ENCODE results near the gene DBX1. TPM values are rescaled to one million over a fixed set of nuclear protein-coding genes. Genes with fewer than 3 reads are reported as not detected.

DBX1 gene
- total and polyA plus RNA-seq, 9 donors = 1.3 to 13.4 (median 8.8) TPM

GRCh38 chr11:20125927-20126326 lies 34.3 kb downstream of the DBX1 start:
- H3K4me3 ChIP-seq (ENCODE audit: low read length) = no peak overlapping the region
- H3K4me1 ChIP-seq (ENCODE audit: control insufficient read depth, insufficient read depth, low read length) = no peaks in the 10 kb centered on the region
- peaks cover 2% of the 10 kb centered on the region for H3K27me3 ChIP-seq (ENCODE audit: control insufficient read depth, insufficient read depth, low read length)
- H3K36me3 ChIP-seq (ENCODE audit: control insufficient read depth, insufficient read depth, low read length) = no peaks in the 10 kb centered on the region
- H3K27ac ChIP-seq (ENCODE audit: low read length) = no peak overlapping the region
- no peaks in the 10 kb centered on the region for H3K9me3 ChIP-seq (replicated peaks; ENCODE audit: control insufficient read depth, low read depth, low read length)
- WGBS (ENCODE audit: insufficient coverage) = 69% methylated on average over 6 of the region's 6 CpGs
- DNase-seq = no peak

- no peak overlapping the region for H3K27ac ChIP-seq (ENCODE audit: low read length)
- H3K36me3 ChIP-seq (ENCODE audit: control insufficient read depth, insufficient read depth, low read length) = peaks cover 14% of the 10 kb centered on the region
- no peak overlapping the region for H3K4me3 ChIP-seq (ENCODE audit: low read length)
- no peak for DNase-seq
- H3K9me3 ChIP-seq (replicated peaks; ENCODE audit: control insufficient read depth, low read depth, low read length) = no peaks in the 10 kb centered on the region
- 0% methylated on average over 1 of the region's 3 CpGs for WGBS (ENCODE audit: insufficient coverage)
- H3K27me3 ChIP-seq (ENCODE audit: control insufficient read depth, insufficient read depth, low read length) = no peaks in the 10 kb centered on the region
- no peaks in the 10 kb centered on the region for H3K4me1 ChIP-seq (ENCODE audit: control insufficient read depth, insufficient read depth, low read length)
Measured at GRCh38 chr11:20122131-20122530, 38.1 kb downstream of the DBX1 start.

GRCh38 chr11:20120134-20120925 lies 39.9 kb downstream of the DBX1 start:
- no CpG with 5 or more reads among the region's 7 CpGs for WGBS (ENCODE audit: insufficient coverage)
- H3K4me3 ChIP-seq (ENCODE audit: low read length) = no peak overlapping the region
- H3K36me3 ChIP-seq (ENCODE audit: control insufficient read depth, insufficient read depth, low read length) = peaks cover 14% of the 10 kb centered on the region
- no peaks in the 10 kb centered on the region for H3K9me3 ChIP-seq (replicated peaks; ENCODE audit: control insufficient read depth, low read depth, low read length)
- no peak overlapping the region for H3K27ac ChIP-seq (ENCODE audit: low read length)
- no peaks in the 10 kb centered on the region for H3K4me1 ChIP-seq (ENCODE audit: control insufficient read depth, insufficient read depth, low read length)
- no peak for DNase-seq
- H3K27me3 ChIP-seq (ENCODE audit: control insufficient read depth, insufficient read depth, low read length) = no peaks in the 10 kb centered on the region

- WGBS (ENCODE audit: insufficient coverage) = 93% methylated on average over 7 of the region's 12 CpGs
- no peaks in the 10 kb centered on the region for H3K9me3 ChIP-seq (replicated peaks; ENCODE audit: control insufficient read depth, low read depth, low read length)
- no peaks in the 10 kb centered on the region for H3K4me1 ChIP-seq (ENCODE audit: control insufficient read depth, insufficient read depth, low read length)
- no peaks in the 10 kb centered on the region for H3K27me3 ChIP-seq (ENCODE audit: control insufficient read depth, insufficient read depth, low read length)
- no peak overlapping the region for H3K4me3 ChIP-seq (ENCODE audit: low read length)
- H3K36me3 ChIP-seq (ENCODE audit: control insufficient read depth, insufficient read depth, low read length) = peaks cover 22% of the 10 kb centered on the region
- H3K27ac ChIP-seq (ENCODE audit: low read length) = no peak overlapping the region
- no peak for DNase-seq
Measured at GRCh38 chr11:20119315-20119714, 41.0 kb downstream of the DBX1 start.

- no peak for DNase-seq
- no peaks in the 10 kb centered on the region for H3K27me3 ChIP-seq (ENCODE audit: control insufficient read depth, insufficient read depth, low read length)
- H3K27ac ChIP-seq (ENCODE audit: low read length) = no peak overlapping the region
- peaks cover 23% of the 10 kb centered on the region for H3K36me3 ChIP-seq (ENCODE audit: control insufficient read depth, insufficient read depth, low read length)
- WGBS (ENCODE audit: insufficient coverage) = 83% methylated on average over 7 of the region's 15 CpGs
- H3K4me1 ChIP-seq (ENCODE audit: control insufficient read depth, insufficient read depth, low read length) = no peaks in the 10 kb centered on the region
- H3K4me3 ChIP-seq (ENCODE audit: low read length) = no peak overlapping the region
- H3K9me3 ChIP-seq (replicated peaks; ENCODE audit: control insufficient read depth, low read depth, low read length) = no peaks in the 10 kb centered on the region
Measured at GRCh38 chr11:20118209-20118608, 42.1 kb downstream of the DBX1 start.

GRCh38 chr11:20117291-20117690 lies 43.0 kb downstream of the DBX1 start:
- H3K4me3 ChIP-seq (ENCODE audit: low read length) = no peak overlapping the region
- H3K4me1 ChIP-seq (ENCODE audit: control insufficient read depth, insufficient read depth, low read length) = no peaks in the 10 kb centered on the region
- H3K9me3 ChIP-seq (replicated peaks; ENCODE audit: control insufficient read depth, low read depth, low read length) = no peaks in the 10 kb centered on the region
- no peaks in the 10 kb centered on the region for H3K27me3 ChIP-seq (ENCODE audit: control insufficient read depth, insufficient read depth, low read length)
- 80% methylated on average over 1 of the region's 5 CpGs for whole genome bisulfite sequencing (ENCODE audit: insufficient coverage)
- no peak overlapping the region for H3K27ac ChIP-seq (ENCODE audit: low read length)
- peaks cover 23% of the 10 kb centered on the region for H3K36me3 ChIP-seq (ENCODE audit: control insufficient read depth, insufficient read depth, low read length)
- DNase-seq = no peak

- WGBS (ENCODE audit: insufficient coverage) = no CpG with 5 or more reads among the region's 1 CpG
- Histone ChIP-seq H3K4me3 (ENCODE audit: low read length) (no peak overlapping the region), H3K27ac (ENCODE audit: low read length) (no peak overlapping the region), H3K36me3 (ENCODE audit: control insufficient read depth, insufficient read depth, low read length) (peaks cover 23% of the 10 kb centered on the region), H3K9me3 (replicated peaks; ENCODE audit: control insufficient read depth, low read depth, low read length) (no peaks in the 10 kb centered on the region), H3K4me1 (ENCODE audit: control insufficient read depth, insufficient read depth, low read length) (no peaks in the 10 kb centered on the region), H3K27me3 (ENCODE audit: control insufficient read depth, insufficient read depth, low read length) (no peaks in the 10 kb centered on the region)
- no peak for DNase-seq
Measured at GRCh38 chr11:20116825-20117224, 43.5 kb downstream of the DBX1 start.

- H3K36me3 ChIP-seq (ENCODE audit: control insufficient read depth, insufficient read depth, low read length) = peaks cover 30% of the 10 kb centered on the region
Measured at GRCh38 chr11:20114588-20114987, 45.7 kb downstream of the DBX1 start.

GRCh38 chr11:20113149-20113438 lies 47.2 kb downstream of the DBX1 start:
- Histone ChIP-seq H3K4me1 (ENCODE audit: control insufficient read depth, insufficient read depth, low read length) (no peaks in the 10 kb centered on the region), H3K36me3 (ENCODE audit: control insufficient read depth, insufficient read depth, low read length) (peaks cover 27% of the 10 kb centered on the region), H3K27ac (ENCODE audit: low read length) (no peak overlapping the region), H3K27me3 (ENCODE audit: control insufficient read depth, insufficient read depth, low read length) (no peaks in the 10 kb centered on the region), H3K4me3 (ENCODE audit: low read length) (no peak overlapping the region), H3K9me3 (replicated peaks; ENCODE audit: control insufficient read depth, low read depth, low read length) (no peaks in the 10 kb centered on the region)
- WGBS (ENCODE audit: insufficient coverage) = no CpG with 5 or more reads among the region's 5 CpGs
- no peak for DNase-seq

More at GRCh38 chr11:20114588-20114987, 45.7 kb downstream of the DBX1 start:
- H3K4me1 ChIP-seq (ENCODE audit: control insufficient read depth, insufficient read depth, low read length) = no peaks in the 10 kb centered on the region
- DNase-seq = no peak
- H3K4me3 ChIP-seq (ENCODE audit: low read length) = no peak overlapping the region
- H3K27me3 ChIP-seq (ENCODE audit: control insufficient read depth, insufficient read depth, low read length) = no peaks in the 10 kb centered on the region
- 92% methylated on average over 7 of the region's 10 CpGs for WGBS (ENCODE audit: insufficient coverage)
- H3K9me3 ChIP-seq (replicated peaks; ENCODE audit: control insufficient read depth, low read depth, low read length) = no peaks in the 10 kb centered on the region
- no peak overlapping the region for H3K27ac ChIP-seq (ENCODE audit: low read length)

- Histone ChIP-seq H3K27me3 (ENCODE audit: control insufficient read depth, insufficient read depth, low read length) (no peaks in the 10 kb centered on the region), H3K4me3 (ENCODE audit: low read length) (no peak overlapping the region), H3K4me1 (ENCODE audit: control insufficient read depth, insufficient read depth, low read length) (no peaks in the 10 kb centered on the region), H3K36me3 (ENCODE audit: control insufficient read depth, insufficient read depth, low read length) (peaks cover 28% of the 10 kb centered on the region), H3K9me3 (replicated peaks; ENCODE audit: control insufficient read depth, low read depth, low read length) (no peaks in the 10 kb centered on the region), H3K27ac (ENCODE audit: low read length) (no peak overlapping the region)
- WGBS (ENCODE audit: insufficient coverage) = 56% methylated on average over 11 of the region's 15 CpGs
- DNase-seq = peak; percentile 33
Measured at GRCh38 chr11:20112291-20113148, 47.8 kb downstream of the DBX1 start.

Measured in muscle of leg (tissue), 11 donors.